Activated T-helper 1 cell treated with anti-CD3 and anti-CD28 coated beads, Interleukin-2, amount 50 U/mL, for 16 hours (primary cell): Measurements from ENCODE around the gene TMSB15C.
A peak's percentile ranks its signal among the peaks of the same experiment; 100 is the strongest.
"Not testable (repeated sequence)": the region's sequence is repeated elsewhere in the genome, so short reads cannot be mapped to it uniquely, and the experiment has no call there.

Experiments
- DNase-seq, 2 donors: peaks; one replicate each; pipeline ENCODE4 v3.0.0-alpha.2; 2020; ENCODE audit warnings: low read depth in 1 of 2, low spot score in 1 of 2

TMSB15C gene

DNA sequence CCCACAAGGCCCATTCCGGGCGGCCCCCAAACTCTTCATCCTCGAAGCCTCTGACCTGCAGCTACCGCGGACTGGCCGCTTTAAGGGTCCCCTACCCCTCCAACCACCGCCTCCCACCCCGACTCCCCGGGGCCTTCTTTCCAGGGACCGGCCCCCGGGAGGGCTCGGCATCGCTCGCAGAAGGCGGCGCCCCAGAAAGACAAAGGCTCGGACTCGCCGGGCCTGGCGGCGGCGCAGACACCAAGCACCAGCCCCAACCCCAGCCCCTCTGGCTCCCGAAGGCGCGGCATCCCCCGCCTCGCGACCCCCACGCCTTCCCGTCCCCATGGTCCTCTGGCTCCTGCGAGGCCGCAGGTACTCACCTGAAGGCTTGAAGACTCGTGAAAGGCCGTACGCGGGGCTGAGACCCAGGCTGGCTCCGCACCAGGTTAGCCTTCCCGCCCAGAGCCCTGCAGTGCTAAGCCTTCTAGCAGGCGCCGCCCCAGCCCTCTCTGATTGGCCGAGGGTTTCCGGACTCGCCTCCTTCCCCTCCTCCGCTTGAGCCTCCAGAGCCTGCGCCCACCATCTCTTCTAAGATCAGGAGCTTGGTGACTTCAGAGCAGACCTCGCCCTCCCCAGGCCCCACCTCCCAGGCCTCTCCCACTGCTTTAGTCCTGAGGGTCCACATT is at the start of gene TMSB15C:
Gene TMSB15C, minus strand, starts transcription at position 459 of the 668 bp plus-strand sequence.
- not testable (repeated sequence) for DNase-seq

DNA sequence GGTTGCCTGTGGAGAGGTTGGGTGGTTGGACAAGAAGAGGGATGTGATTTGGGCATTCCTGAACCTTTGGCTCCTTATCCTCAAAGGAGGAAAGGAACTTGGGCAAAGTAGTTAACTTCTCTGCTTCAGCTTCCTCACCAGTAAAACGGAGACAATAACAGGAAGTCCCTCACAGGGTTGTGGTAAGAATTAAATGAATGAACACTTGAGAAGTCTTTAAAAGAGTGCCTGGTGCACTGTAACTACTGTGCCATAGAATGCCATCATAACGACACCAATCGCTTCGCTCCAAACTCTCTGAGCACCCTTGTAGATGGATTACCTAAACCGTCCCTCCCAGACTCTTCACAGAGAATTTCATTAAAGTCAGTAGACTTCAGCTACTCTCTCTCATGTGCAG is 46.8 kb upstream of the TMSB15C start:
- DNase-seq: no peak

DNA sequence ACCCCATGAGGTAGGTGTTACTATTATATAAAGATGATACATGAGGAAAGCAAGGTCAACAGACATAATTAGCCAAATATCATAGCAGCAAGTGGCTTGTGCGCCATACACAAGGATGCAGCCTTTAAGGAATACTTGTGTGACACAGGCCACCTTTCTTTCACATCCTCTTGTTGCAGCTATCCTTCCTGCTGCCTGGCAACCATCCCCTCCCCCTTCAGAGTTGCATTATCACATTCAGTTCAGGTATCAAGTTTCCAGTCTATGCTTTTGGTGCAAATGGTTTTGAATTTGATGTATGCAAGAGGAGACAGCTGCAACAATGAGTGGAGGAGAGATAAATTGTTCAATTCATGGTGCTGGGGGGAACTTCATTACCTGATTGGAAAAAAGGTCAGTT is 42.7 kb upstream of the TMSB15C start:
- DNase-seq: no peak

DNA sequence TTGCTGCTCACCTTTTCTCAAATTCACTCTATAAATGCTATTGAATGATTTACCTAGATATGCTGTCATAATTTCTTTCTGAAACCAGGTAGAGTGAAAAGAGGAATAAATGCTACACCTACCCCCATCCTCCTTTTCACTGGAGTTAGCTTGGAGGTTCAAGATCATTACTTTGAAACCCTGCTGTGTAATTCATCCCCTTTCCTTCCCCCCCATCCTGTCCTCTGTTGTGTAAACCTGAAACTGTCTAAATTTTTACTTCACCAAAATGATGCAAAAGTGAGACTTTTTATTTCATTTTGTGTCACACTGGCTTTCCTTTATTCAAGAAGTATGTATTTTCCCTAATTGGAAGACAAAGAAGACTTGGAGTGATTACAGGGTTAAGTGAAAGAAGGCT is 41.7 kb upstream of the TMSB15C start:
- no peak for DNase-seq

DNA sequence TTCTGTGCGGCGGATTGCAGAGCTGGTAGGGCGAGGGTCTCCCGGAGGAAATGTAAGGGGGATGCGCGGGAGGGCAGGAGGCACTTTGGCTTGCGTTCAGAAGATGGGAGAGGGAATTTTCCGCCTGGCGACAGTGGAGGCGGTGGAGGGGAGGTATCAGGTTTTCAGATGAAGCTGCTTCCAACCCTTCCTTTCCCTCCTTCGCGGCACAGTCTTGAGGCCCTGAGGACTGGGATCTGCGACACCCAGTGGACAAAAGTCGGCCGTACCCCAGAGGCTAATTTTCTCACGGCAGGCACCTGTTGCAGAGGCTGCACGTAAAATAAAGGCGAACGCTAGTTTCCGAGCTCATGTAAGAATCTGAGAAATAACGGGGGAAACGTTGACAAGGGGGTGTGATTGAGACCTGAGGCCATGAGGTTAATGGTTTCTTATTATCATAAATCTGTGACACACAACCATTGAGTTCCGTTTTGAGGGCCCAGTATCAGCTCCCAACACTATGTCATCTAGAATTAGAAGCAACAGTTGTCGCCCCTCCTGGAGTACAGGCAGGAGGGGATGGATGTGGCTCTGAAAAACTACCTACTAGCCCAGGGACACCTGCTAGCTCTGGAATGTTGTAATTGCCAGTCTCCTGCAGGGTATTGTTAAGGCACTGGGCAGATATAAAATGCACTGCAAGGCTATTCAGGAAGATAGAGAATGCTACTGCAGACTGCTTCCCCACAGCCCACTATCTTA is 37.4 kb upstream of the TMSB15C start:
- peak; percentile 23 to 24 for DNase-seq

DNA sequence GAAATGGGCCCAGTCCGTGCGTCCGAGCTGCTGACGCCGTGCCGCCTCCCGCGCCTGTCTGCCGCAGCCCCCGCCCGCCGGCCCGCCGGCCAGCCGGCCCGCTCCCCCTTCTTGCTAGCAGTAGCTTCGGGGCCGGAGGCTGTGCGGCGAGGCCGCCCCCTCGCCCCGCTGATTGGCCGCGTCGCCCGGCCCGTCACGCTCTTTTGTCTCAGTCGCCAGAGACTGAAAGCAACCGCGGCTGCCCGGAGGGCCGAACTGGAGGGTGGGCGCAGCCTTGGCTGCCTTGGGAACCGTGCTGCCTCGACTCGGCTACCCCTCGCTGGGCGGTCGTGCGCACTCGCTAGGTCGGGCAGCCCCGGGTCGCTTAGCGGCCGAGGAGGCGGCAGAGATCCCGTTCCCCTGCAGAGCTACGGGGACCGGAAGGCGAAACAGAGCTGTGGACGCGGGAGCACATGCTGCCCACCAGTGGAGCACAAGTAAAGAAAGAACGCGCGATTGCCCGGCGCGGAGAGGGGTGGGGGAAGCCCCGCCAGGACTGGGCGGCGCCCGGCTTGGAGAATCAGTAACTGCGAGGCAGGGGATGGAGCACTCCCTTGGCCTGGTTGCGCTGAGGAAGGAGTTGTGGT is 36.4 kb upstream of the TMSB15C start, which contains the start of gene ZCCHC18:
Gene ZCCHC18, plus strand, starts transcription at position 198 of the 626 bp plus-strand sequence. CDS start 1,589 bp downstream, outside the sequence.
- DNase-seq: peak in 1 of 2 donors; percentile 8

DNA sequence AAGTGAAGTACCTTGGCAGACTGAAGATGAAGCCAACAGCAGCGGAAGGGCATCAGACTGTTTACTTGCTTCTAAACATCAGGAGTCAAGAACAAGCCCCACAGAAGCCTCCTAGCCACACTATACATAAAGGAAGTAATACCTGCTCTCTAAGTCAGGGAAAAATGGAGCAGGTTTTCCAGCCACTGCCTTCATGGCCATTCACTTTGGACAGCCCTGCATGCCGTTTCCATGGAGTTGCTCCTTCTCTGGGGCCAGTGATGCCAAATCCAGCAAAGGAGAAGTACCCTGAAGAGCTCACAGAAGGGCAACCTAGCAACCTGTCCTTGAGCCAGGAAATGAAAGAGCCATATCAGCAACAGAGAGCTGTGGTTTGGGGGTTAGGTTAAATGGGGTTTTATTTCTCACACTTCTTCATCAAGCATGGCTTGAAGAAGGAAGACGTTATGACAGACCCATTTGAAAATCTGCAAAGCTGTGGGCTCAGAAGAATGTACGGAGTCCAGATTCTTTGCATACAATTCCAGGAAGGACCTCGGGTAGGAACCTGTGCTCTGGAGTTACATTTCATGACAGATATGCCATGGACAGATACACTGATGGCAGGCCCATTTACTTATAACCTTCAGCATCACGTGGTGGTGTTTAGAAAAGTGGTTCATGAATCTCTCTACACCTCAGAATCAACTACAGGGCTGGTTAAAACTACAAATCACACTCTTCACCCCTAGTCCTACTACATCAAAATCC is 34.6 kb upstream of the TMSB15C start:
- not testable (repeated sequence) for DNase-seq

DNA sequence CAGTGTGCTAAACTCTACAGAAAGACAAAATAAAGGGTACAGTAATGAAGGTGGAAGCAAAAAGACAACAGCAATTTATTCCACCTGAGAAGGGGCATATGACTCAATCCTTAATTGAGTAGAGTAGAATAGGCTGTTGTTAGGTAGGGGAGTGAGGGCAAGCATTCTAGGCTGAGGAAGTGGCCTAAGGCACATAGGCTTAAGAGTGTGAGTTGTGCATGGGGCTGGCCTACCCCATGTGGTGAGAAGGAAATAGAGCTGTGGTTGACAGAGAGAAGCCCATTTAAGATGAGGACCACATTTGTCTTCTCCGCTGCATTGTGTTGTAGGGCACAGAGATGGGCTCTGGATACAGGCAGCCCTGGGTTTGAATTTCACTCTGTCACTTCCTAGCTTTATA is 32.9 kb upstream of the TMSB15C start:
- no peak for DNase-seq

DNA sequence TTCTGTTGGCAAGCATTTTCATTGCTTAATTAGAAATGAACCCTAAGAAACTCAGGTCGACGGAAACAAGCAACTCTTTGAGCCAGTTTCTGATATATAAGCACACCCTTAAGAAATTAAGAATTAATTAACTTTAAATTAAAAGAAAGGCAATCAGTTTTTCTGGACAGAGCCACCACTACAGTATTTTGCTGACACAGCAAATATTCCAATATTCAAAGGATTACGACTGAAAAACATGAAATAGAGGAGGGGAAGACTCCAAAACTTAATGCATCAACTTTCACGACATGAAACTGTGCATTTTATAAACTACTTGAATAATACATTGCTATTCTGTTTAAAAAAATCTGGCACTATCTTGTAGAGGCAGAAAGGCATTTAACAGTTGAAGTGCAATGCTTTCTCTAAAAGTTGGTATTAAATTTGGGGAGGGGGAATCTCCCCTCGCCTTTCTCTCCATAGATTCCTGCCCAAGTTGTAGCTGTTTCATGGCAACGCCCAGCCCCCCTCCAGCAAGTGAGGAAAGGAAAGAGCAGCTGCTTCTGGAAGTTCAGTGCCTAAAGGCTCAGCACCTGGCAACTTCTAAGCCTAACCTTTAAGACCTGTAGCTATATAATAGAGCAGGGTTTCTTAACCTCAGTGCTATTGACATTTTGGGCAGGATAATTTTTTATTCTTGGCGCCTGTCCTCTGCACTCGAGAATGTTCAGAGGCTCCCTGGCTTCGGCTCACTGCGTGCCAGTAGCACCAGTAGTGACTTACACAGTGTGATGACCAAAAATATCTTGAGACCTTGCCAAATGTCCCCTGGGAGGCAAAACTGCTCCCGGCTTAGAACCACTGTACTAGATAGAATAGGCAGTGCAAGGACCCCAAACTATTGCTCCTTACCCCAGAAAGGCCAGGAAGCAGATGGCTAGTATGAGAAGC is 29.6 kb upstream of the TMSB15C start:
- DNase-seq: no peak

DNA sequence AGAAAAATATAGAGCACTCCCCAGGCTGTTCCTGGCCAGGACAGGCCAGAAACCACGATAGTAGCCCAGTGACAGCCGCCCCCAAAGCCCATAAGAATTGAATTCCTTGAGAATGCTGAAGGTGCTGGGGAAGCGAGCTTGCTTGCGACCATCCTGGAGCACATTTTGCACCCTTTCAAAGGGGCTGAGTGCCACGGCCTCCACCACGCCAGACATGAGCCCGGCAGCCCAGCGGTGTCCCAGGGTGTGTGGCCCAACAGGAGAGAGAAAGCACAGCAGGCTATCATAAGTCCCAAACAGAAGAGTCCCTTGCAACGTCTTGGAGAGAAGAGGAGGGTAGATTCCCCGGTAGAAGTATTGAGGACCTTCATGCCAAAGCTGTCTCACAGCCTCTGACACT is 28.6 kb upstream of the TMSB15C start:
- no peak for DNase-seq

DNA sequence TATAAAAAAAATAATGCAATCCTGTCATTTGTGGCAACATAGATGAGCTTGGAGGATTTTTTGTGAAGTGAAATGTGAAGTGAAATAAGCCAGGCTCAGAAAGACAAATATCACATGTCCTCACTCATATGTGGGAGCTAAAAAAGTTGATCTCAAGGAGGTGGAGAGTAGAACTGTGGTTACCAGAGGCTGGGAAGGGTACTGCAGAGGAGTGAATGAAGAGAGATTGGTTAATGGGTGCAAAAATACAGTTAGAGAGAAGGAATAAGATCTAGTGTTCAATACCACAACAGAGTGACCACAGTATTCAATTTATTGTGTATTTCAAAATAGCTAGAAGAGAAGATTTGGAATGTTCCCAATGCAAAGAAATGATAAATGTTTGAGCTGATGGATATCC is 22.9 kb upstream of the TMSB15C start:
- no peak for DNase-seq

DNA sequence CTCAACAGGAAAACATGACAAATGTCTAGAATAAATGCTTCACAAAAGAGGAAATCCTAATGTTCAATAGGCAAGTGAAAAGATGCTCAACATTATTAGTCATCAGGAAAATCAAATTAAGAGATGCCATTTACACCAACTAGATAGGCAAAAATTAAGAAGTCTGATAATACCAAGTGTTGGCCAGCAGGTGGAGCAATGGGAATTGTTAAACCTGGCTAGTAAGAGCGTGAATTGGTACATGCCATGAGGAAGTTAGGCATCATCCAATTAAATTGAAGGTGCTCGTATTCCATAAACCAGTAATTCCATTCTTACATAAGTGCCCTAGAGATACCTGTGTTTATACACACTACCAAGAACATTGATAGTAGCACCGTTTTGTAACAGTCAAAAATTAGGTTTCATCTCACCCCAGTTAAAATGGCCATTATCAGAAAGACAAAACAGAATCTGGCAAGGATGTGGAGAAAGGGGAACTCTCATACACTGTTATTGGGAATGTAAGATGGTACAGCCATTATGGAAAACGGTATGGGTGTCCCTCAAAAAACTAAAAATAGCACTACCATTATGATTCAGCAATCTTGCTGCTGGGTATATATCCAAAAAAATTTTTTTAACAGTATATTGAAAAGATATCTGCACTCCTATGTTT is 22.2 kb upstream of the TMSB15C start:
- DNase-seq: peak in 1 of 2 donors; percentile 18

DNA sequence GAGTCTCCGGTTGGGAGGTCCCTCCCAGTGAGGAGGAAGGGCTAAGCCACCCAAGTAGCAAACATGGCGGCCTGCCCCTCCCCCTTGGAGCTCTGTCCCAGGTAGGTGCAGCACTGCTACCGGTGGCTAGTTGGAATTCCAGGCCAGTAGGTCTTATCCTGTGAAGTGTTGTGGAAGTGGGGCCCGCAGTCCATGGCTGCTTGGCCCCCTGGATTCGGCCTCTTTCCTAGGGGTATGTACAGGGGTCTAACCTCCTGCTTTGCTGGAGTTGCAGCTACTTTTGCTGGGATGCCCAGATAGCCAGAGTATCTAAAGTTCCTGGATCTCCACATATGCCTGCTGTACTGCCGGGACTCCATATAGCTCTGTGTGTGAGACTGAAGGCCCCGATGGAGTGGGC is 9.9 kb upstream of the TMSB15C start:
- no peak for DNase-seq

DNA sequence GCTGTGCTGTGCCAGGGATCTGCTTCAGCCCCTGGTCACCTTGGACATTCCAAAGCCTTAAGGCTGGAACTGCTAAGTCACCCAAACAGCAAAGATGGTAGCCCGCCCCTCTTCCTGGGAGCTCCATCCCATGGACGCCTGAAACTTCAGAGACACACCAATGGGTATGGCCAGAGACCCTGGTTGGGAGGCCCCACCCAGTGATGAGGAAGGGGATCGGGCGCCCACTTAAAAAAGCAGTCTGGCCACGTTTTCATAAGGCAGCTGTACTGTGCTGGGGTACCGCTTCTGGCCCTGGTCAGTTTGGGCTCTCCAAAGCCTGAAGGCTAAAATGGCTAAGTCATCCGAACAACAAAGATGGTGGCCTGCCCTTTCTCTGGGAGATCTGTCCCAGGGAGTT is 9.4 kb upstream of the TMSB15C start:
- no peak for DNase-seq

DNA sequence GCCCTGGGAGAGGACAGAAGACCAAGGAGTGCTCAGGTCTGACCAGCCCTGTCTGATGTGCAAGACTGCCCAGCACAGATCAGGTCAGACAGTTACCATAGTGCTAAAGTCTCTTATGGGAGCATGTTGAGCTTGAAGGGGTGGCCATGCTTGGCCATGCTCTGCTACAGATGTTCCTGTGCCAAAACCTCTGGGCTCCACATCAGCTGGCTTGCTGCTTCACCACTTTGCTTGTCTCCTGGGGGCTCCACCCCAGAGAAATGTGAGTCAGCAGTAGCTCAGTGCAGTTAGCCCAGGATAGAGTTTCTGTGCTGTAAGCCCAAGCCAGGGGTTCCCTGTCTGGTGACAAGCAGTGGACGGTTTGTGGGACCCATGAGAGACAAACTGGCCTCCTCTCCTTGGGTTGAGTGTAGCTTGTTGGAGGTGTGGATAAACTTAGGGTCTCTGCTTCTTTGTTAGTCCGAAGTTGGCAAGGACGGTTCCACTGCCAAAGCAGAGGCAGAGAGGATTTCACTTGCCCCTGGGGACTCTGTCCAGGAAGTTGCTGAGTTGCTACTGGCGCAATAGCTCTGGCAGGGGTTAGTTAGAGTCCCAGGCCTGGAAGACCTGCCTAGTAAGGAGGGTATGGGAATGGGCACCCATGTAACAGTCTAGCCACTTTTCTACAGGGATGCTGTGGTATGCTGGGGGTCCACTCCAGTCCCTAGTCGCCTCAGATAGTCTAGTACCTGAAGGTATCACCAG is 8.7 kb upstream of the TMSB15C start:
- no peak for DNase-seq

DNA sequence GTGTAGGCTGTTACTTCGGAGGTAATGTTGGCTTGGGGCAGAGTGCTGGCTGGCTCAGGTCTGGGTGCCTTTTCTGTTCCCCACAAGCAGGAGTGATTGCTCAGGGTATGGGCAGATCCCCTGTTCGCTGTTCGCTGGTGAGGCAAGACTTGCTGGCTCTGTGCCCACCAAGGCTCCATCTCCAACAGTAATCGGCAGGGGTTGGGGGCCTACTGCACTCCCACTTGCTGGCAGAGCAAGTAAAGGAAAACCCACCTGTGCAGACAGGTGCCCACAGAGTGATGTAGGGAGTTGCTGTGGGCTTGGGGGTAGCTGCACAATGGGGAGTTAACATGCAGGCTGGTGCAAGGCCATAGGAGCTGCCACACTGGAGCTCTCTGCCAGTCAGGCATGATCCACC is 8.0 kb upstream of the TMSB15C start:
- no peak for DNase-seq

DNA sequence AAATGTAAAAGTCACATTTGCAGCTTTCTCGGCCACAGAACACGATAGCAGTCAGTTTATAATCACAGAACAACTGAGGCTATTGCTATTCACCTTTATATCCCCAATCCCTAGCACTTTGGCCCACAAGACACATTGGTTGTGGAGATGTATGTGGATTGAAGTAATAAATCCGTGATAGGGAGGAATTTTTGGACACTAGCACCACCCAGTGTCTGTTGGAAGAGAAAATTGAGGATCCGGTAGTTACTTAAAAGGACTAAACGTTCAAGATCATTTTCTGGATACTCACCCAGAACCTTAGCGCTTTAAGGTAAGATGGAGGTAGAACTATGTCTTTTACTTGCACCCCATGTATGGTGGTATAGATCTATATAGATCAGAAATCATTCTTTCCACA is 1.8 kb upstream of the TMSB15C start:
- not testable (repeated sequence) for DNase-seq

DNA sequence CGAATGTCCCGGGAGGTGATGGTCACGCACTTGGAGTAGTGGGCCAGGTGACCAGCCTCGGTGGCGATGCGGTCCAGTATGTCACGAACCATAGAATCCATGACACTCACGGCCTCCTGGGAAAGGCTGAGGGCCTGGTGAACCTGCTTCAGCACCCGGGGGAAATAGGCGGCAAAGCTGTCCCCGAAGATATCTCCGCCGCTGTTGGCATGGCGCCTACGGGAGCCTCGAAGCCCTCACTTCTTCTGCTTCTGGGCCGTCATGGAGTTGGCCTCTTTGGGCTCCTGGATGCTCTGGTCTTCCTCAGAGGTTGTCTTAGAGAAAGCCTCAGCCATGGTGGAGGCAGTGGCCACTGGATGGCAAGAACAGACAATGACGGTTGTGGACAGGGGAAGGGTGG is 13.4 kb downstream of the TMSB15C start:
- DNase-seq: not testable (repeated sequence)

DNA sequence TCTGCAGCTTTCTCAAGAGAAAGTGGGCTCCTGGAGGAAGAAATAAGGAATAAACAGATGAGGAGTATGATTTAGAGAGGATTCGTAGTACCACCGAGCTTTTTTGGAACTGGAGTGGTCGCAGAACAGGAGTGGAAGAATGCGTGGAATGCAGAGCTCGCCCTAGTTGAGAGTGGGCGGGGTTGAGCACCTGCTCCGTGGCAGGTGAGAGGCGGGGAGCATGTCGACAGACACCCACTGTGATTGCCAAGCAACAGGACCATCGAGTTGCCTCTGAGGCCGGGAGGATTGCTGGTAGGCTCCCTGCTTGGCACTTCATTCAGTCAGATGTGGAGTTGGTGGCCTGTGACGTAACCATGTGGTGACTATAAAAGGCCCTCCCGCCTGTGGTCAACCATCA is 21.1 kb downstream of the TMSB15C start:
- DNase-seq: not testable (repeated sequence)
